Stimulated activated CD4-positive, alpha-beta T cell treated with anti-CD3 and anti-CD28 coated beads, Interleukin-1b, Interleukin-23, amount 100 ng/mL, for 4 hours (primary cell): ENCODE results near the gene MAD1L1.

ENCODE experiments used
- DNase-seq, 2 donors: peaks; one replicate each; pipeline ENCODE4 v3.0.0-alpha.2; 2020; ENCODE audit warnings: low read depth in 2 of 2

MAD1L1 gene

DNA sequence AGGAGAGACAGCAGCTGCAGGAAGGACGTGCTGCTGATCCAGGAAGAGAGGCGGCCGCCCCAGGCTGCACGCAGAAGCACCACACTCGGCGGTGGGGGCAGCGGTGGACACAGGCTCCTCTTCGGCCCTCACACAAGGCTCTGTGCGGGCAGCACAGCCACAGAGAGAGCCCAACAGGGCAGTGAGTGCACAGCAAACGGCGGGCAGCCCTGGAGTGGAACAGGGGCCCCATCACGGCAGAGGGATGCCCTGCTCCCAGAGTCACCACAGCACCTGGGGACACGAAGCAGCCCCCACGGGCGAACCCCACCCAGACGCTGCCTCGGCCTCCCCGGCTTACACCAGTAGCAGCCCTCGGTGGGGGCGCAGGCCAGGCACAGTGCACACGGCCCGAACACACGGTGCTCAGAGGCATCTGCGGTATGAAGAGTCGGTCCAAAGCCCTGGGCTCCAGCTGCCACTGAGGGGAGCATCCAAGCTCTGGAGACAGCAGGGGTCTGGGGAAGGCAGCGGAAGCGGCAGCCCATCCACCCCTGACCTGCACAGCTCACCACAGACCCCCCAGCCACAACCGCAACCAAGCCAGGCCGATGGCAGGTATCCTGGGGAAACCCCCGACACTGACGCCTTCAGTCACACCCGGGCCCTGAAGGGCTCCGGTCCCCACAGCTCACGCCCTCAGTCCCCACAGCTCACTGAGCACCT lies 26.1 kb upstream of the MAD1L1 start:
- no peak for DNase-seq

DNA sequence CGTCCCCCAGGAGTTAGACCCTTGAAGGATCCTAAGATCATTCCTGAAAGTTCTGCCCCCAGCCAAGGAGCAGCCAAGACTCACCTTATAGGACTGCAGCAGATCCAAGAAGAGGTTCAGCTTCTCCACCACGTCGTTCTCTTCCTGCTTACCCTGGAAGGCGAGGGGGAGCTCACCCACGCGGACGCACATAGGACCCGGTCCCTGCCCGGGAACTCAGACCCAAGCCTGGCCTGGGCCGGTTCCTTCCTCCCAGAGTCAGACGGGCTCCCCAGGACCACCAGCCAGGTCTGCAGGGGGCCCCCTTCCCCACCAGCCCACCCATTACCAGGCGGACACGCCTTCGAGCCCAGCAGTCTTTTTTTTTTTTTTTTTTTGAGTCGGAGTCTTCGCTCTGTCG lies 24.9 kb upstream of the MAD1L1 start:
- no peak for DNase-seq

DNA sequence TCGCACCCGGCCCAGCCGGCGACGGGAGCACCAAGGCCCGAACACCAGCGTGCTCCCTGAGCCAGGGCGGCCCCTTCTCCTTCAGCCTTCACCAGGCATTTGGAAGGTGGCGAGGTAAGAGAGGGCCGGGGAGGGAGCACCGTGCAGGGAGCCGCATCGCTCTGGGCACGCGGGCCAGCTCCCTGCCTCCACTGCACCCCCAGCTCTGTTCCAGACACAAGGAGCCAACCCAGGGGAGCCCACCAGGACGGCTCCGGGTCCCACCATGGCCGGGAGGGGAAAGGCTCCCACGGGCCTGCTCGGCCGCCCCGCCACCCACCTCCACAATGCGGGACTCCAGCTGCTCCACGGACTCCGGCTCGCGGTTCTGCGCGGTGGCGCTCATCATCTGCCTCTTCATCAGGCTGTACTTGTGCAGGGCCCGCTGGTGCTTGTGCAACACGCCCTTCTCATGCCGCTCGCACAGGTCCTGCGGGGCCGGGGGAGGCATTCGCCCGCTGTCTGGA lies 24.4 kb upstream of the MAD1L1 start:
- no peak for DNase-seq

DNA sequence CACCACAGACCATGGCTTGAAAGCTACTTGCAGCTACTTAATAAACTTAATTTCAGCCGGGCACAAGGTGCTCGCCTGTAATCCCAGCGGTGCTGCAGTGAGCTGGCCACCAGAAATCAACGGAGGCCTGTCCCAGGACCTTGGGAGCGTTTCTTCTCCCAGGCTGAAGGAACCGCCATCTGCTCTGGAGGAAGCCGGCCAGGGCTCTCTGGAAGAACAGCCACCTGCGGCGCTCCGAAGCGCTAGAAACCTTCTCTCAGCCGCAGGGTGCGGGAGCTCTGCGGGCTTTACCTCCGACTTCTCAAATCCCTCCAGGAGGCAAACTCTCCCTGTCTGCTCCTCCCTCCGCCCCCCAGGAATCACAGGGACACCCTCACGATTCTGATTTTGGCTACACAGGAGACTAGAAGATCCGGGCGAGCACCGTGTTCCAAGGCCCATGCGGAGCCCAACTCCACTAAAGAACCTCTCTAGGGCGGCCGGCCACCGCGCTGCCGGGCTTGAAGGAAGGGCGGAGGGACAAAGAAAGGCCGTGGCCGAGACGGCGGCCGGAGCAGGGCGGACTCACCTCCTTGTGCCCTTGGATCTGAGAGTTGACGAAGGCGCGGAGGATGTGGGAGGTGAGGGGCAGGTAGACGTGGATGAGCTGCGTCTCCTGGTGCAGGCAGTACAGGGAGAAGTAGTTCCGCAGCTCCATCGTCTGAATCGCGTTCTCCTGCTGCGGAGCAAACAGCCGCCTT lies 23.7 kb upstream of the MAD1L1 start:
- DNase-seq: no peak

DNA sequence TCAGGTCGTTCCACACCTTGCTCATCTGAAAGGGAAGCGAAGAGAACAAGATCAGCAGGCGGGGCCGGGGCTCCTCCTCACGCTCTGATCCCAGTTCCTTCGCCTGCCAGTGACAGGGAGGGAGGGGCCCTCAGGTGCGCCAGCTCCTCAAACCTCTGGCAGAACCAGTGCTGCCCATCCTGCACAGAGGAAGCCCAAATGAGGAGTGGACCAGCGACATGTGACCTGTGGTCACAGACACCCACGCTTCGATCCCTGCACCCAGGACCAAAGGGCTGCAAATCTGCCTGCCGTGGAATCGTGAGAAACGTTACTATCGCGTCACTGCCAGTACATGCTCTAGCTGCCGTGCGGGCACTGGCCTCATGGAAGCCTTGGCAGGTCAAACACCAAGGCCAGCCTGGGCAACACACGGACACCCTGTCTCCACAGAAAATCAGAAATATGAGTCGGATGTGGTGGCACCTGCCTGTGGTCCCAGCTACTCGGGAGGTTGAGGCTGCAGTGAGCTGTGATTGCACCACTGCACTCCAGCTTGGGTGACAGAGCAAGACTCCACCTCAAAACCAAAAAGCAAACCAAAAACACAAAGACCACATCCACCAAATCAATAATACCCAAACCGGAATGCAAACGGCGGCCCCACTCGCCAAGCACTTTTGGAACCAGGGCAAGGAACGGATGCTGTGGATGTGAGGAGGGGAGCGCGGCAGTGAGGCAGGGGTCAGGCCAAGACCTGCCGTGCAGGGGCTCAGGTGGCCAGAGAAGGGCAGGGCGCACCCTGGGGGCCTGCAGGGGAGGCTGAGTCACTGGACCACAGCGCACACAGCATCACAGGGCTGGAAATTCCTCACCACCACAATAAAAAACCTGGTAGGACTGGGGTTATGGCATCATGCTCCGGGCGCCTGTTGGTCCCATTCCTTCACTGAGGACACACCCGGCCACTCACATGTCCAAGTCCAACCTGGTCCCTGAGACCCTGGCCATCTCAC lies 22.7 kb upstream of the MAD1L1 start:
- DNase-seq: no peak

DNA sequence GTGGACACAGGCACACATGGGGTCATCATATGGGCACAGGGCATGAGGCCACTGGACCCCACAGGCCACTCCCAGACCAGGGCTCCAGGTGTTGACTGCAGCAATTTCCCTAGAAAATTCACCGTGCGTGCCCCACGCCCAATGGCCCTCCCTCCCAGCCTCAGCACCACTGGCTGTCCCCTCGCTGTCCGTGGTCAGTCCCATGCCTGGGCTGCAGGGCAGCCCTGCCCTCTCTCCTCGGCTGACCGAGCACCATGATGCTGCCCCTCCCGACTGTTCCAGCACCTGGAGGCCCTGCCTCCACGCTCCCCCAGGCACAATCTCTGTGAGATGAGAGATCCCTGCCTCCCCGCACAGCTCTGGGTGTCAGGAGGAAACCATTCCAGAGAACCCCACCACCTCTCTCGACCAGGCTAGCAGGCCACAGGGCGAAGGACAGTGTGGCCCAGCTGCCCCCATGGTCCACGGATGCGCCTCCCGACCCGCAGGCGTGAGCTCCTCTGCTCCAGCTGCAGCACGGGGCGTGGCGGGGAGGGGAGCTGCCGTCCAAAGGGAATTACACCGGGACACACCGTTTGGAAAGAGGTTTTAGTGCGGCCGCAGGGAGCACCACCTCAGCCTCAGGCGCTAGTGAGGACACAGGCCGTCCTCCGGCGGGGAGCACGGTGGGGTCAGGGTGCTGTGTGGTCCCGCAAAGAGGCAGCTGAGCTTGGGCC lies 21.8 kb upstream of the MAD1L1 start:
- DNase-seq: no peak

DNA sequence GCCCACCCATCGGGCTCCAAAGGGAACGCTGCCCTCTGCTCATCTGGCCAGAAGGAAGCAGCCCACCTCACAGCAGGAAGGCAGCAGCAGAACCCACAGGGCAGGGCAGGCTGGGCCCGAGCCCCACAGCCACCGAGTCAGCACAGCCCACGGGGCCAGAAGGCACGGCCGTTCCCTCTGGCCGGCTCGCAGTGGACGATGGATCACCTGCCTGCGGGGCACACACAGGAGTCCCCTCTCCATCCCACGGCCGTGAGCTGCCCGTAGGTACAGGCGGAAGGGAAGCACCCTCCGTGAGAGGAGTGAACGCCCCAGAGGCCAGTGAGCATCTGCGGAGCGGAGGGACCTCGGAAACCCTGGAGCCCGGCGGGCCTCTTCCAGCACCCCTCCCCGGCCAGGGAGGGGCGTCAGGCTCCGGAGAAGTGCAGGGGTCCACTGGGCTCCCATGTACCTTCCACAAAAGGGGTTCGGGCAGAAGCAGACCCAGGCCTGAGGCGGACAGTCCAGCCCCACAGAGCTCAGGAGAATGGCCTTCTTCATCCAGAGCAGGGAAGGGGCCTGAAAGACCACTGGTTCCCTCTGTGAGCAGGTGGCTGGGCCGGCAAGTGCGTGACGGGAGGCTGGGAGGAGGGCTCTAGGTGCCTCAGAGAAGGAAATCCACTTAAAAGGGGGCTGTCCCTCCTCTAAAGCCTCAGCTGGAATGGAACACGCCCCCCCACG lies 20.9 kb upstream of the MAD1L1 start:
- no peak for DNase-seq

DNA sequence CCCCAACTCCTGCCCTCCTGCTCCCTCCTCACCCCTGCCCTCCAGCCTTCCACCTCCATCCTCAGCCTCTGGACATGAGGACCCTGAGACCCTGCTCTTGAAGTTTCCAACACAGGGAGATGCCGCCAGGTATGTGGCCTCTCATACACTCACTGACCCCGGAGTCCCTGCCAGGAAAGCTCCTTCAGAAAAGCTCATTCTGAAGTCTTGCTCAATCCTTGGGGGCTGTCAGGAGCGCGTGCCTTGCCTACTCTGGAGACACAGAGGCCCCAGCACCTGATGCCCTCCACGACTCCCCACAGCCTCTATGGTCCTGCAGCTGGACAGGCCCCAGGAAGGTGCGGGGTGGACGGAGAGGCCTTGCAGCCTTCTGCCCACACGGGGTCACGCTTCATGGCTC lies 20.3 kb upstream of the MAD1L1 start:
- no peak for DNase-seq

DNA sequence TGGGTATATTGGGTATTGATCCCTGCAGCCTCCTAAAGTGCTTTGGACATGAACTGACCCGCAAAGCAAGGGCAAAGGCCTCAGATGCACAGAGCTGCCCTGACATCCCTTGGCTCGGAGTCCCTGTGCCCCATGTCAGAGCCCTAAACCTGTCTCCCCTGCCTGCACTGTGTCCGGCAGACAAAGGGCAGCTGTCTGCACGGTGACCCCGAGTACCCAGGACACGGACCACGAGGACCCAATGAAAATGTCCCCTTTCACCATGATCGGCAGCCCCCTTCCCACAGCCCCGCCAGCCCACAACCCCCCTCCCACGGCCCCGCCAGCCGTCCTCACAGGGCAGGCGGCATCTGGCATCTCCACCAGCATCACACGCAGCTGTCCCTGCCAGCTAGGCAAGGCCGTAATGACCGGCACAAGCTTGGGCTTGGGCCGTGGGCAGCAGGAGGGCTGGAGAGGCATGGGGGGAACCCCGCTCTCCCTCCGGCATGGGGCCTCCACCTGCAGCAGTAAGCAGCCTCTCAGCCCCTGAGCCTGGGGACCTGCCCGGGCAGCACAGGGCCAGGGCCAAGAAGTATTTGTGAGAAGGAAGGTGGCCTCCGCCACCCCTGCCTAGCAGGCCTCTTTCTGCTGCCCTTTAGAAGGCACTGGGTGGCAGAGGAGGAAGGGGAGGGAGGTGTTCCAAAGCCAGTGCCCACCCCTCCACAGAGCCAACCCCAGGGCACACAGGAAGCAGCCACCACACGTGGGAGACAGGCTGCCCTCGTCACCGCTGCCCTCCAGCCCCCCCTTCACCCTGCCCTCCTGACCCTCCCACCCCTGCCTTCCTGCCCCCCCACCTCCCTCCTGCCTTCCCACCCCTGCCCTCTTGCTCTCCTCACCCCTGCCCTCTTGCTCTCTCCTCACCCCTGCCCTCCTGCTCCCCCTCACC lies 19.4 kb upstream of the MAD1L1 start:
- no peak for DNase-seq

DNA sequence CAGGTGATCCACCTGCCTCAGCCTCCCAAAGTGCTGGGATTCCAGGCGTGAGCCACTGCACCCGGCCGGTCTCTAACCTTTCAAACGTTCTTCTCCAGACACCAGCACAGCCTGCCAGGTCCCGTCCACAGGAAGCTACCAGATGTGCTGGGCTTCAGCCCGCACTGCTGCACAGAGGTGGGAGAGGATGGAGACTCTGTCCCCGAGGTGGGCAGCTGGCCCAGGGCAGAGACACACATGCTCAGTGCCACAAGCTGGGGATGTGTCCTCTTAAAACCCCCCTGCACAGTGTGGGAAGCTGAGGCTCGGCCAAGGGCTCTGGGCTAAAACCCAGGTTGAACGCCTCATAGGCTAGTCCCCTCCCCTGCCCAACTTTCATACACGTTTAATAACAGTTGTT lies 18.6 kb upstream of the MAD1L1 start:
- DNase-seq: no peak

DNA sequence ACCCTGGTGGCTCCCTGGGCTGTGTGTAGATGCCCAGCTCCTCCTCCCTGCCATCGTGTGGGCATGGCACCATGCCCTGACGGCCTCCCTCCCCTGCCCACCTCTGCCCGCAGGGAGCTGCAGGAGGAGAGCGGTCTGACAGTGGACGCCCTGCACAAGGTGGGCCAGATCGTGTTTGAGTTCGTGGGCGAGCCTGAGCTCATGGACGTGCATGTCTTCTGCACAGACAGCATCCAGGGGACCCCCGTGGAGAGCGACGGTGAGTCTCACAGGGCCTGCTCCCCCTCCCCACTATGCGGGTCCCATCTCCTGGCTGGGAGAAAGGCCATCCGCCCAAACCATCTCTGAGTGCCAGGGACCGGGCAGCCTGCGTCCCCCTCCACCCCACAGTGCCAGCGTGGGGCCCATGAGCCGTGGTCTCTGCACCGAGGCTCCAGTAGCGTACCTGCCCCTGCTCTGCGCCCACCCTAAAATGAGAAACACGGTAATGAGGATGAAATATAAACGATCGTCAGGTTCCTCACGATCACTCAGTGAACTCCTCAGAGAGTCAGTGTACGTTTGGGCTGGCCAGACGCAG lies 17.1 kb upstream of the MAD1L1 start:
- no peak for DNase-seq

DNA sequence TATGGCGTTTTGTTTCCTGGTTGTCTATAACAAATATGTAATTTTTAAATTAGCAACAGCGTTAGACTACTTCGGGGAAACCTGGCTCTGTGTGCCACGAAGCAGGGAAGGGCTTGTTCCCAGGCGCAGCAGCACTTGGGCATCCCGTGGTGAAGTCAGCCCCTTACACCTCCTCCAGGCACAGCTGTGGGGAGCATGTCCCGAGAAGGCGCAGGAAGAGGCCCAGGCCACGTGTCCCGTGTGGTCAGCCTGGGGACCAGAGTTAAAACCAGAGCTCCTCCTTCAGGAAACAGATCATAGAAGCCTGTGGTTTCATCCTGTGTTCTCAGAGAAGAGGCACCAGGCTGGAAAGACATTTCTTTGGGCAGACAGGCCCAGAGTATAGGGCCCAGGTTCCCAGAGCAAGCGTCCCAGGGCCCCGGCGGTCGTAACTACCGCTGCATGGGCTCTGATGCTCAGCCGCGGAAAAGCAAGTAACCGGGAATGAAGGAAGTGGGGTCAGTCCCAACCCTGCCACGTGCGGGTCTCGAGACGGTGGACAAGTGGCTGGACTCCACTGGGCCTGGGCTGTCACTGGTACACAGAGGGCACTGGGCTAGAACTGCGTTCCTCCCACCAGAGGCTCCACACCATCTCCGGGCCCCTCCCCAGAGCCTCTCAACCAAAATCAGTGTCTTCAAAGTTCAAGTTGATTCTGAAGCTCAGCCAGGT lies 16.4 kb upstream of the MAD1L1 start:
- DNase-seq: no peak

DNA sequence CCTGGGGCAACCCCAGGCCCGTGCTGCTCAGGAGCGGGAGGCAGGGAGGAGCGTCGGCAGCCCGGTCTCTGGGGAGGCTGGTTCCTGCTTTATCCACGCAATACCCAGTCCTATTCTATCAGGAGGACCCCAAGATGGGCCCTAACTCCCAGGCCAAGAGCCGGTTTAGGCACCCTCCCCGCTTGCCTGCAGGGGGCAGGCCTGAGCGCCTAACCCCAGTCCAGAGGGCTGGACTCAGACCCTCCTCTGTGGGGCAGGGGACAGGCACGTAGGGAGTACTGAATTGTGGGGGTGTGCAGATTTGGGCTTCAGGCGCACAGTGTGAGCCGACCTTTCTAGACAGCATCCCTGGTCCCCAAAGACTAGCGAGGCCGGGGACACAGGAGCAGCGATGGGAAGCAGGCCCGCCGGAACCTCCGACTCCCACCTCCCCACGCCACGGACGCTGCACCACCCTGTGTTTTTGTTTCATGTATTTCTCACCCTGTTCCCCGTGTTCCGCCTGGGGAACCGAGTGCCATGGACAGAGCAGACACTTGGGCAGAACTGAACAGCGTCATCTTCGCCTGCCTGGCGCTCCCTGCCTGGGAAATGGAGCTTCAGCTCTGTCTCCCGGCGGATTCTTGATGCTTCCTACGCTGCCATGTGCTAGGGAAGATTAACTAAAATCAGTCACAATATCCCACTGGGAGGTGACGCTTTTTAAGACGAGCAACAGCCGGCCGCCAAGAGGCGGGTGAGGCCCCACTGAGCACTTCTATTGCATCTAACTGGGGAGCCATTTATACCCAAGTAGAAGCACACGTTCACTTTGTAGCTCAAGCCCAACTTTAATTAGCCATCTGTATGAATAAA lies 14.6 kb upstream of the MAD1L1 start:
- peak in 1 of 2 donors; percentile 17 for DNase-seq

DNA sequence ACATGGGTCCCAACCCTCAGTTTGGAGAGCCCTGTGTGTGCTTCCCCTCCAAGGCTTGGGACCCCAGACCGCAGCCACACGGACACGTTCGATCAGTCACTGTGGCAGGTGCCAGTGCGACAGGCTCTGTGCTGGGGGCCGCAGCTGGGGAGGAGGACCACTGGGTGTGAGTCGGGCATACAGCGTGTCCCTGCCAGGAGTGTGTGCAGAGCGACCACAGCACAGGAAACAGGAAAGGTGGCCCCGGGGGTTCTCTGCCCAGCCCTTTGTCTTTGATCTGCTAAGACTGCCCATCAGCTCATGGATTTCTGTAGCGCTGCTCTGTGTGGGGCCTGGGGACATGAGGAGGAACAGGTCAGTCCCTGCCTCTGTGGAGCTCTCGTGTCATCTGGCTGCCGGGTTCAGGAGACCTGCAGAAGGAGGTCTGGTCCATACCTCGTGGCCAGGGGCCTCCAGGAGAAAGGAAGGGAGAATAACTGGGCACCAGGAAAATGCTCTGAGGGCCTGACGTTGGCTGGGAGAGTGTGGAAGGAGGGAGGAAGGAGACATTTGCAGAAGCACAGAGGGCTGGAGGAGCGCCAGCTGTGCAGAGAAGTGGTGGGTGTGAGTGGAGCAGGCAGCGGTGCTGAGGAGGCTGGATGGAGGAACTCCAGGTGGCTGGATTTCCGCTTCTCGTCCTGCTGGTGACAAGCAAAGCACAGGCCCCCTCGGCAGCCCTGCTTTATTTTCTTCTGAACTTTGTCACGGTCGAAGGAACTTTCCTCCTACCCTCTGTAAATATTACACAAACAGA lies 13.3 kb upstream of the MAD1L1 start:
- DNase-seq: no peak

DNA sequence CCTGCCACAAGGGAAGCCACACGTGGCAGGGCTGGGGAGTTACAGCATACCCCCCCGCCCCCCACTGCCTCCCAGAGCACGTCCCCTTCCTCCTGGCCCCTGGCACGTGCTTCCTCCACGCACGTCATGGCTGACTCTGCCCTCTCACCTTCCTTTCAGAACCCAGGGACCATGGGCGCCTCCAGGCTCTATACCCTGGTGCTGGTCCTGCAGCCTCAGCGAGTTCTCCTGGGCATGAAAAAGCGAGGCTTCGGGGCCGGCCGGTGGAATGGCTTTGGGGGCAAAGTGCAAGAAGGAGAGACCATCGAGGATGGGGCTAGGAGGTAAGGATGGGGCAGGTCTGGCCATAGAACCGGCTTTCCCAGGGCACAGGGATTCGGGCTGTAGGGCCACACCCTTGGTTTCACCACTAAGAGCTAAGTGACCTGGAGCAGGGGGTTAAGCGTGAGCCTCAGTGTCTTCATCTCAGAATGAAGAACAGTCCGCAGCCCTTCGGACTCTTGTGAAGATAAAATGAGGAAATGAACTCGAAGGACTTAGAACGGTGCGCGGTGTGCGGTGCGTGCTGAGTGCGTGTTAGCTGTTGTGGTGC lies 11.8 kb upstream of the MAD1L1 start:
- DNase-seq: no peak

DNA sequence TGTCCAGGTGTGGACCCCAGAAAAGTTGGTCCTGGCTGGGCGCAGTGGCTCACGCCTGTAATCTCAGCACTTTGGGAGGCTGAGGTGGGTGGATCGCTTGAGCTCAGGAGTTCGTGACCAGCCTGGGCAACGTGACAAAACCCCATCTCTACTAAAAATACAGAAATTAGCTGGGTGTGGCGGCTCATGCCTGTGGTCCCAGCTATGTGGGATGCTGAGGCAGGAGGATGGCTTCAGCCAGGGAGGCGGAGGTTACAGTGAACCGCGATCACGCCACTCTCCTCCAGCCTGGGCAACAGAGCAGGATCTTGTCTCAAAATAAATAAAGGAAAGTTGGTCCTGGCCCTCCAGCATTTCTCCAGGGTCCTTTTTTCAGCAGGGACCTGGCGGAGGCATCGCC lies 10.7 kb upstream of the MAD1L1 start:
- DNase-seq: no peak
